ENCODE measurements around the gene ANKS1B.
"Not testable (repeated sequence)": the region's sequence is repeated elsewhere in the genome, so short reads cannot be mapped to it uniquely, and the experiment has no call there.

Gene ANKS1B

DNA sequence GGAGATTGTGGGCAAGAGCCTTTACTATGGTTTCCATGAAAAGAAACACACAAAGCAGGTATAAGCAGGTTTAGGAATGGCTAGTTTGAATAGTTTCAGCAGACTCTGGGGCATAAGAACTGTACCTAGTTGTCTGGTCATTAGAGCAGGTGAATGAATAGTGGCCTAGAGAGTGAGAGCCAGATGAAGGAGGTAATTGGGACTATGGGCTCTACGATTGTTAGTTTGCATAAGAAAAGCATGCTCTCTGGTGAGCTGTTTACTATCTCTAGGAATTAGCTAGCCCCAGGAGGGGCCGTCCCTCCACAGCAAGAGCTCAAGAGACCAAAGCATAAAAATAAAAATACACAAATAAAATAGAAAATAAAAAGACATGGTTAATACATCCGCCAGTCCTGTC is 734.6 kb downstream of the ANKS1B start:
- no peak for DNase-seq

DNA sequence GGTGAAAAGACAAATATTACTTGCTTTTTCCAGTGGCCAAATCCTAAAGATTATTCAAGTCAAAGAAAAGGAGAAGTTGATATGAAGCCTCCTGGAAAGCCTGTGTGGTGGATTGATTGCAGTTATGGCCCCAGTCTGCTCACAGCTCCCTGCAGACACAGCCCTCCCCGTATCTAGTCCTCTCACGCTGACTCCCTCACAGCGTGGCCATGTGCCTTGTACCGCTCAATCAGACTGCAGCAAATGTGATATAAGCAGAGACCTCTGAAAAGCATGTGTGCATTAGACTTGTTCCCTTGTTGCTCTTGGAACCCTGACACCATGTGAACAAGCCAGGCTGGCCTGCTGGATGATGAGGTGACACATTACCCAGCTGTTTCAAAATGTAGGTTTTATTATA is 735.2 kb downstream of the ANKS1B start:
- no peak for DNase-seq

- DNase-seq, result not testable (repeated sequence)
Measured at GRCh38 chr12:99237907-99238538, 746.7 kb downstream of the ANKS1B start.

DNA sequence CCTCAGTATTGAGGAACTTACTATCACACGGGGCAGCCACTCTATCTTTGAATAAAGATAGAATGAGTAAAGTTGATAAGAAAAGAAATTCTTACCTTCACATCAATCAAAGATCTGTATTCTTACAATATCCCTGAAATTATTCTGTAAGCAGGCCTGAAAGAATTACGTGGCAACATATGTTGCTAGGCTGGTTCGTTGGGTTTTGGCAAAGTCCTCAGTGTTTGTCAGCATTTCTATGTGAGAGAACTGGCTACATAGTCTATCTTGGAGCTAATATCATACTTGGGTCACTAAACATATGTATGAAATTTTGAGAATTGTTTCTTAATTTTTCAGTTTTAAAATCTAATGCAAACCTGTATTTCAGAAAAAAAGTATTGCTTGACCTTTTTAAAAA is 749.4 kb downstream of the ANKS1B start:
- no peak for DNase-seq

DNA sequence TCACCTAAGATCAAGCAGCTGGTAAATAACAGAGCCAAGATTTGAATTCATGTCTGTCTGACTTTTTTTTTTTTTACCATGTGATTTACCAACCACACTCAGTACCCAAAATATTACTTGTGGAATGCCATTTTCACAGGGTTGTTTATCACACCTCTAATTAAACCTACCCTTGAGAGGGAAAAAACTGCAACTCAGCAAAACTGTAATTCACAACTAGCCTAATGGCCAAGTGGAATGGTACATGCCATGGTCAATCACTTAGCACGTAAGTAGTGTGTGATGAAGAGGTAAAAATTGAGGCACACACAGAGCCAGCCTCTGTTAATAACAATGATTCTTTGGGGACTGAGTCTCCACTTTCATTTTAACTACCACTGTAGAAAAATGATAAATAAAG is 750.0 kb downstream of the ANKS1B start:
- no peak for DNase-seq

DNA sequence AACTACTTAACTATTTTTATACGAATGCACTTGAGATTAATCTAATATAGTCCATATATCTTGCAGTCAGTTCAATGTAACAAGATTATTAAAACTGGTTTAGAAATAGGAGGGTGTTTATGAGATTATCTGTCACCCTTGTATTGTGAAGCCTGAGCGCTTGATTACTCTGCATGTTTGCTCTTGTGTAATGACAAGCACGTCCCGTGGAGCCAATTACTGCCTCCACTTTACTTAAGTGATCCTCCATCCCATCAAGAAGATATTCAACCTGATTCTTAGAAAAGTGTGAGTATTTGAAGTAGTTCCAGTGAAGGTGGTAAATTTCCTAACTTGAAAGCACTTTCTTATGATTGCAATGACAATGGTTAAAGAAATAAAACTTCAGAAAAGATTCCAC is 752.4 kb downstream of the ANKS1B start:
- DNase-seq, result no peak

DNA sequence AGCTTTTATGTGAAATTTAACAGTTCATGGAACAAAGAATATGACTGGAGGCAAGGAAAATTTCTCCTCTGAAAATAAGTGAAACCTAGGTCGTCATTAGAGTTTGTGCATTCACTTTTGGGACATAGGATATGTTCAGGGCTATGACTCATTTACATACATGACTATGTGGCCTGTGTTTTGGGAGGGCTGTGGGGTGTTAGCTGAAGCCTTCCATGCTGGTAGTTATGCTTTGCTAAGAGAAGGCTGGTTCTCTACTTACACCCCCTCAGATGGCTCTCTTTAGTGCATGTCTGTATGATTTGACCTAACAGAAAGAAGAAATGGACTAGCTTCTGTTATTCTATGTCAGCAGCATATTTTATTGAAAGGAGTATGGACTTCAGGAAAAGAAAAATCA is 753.7 kb downstream of the ANKS1B start:
- DNase-seq, result no peak

- DNase-seq, result no peak
Measured at GRCh38 chr12:99224237-99224636, 760.5 kb downstream of the ANKS1B start.

GRCh38 chr12:99223579-99223978 is 761.2 kb downstream of the ANKS1B start:
- no peak for DNase-seq

- DNase-seq, result no peak
Measured at GRCh38 chr12:99213047-99213446, 771.7 kb downstream of the ANKS1B start.

DNA sequence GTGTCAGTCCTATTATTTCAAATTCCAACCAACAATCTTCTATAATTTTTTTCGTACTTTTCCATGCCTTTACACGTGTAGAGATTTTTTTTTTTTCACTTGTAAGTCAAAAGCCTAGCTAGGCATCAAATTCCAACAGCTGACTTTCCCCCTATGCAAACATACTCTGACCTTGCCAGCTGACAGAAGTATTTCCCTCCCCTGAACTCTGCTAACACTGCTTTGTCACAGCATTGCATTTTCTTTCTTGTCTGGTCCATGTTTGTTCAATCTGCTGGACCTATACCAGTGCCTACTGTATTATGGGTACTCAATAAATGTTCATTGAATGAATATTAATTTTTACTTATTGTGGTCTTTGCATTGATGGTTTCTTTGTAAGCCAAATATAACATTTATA is 772.5 kb downstream of the ANKS1B start:
- DNase-seq, result no peak

- DNase-seq, result no peak
Measured at GRCh38 chr12:99205111-99205510, 779.6 kb downstream of the ANKS1B start.

DNA sequence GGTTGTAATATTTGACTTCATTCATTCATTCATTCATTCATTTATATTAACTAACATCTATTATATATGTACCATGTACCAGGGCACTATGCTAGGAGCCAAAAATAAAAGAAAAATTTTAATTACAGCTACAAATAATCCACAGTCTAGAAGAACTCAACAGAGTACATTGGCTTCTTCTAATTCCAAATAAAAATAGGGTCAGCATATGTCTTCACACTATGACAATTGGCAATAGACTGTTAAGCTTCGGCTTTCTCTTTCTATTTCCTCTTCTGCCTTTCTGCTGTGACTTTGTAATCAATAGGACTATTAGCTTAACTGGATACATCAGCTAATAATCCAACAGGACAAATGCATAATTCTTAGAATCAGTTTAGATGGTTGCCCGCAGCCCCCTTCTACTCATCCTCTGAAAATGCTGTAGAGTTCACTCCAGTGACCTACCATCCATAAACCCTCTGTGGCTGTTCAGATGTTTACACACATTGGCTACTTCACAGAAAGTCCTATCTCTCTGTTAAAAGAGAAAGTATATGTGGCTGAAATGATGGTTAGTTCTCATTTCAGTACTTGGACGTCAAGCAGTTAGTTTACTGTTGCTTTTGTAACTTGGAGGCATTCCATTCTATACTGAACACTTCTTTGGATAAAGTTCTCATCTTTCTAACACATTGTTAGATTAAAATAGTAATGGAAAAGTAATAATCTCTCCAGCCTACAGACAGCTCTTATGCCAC is 782.7 kb downstream of the ANKS1B start:
- no peak for DNase-seq

DNA sequence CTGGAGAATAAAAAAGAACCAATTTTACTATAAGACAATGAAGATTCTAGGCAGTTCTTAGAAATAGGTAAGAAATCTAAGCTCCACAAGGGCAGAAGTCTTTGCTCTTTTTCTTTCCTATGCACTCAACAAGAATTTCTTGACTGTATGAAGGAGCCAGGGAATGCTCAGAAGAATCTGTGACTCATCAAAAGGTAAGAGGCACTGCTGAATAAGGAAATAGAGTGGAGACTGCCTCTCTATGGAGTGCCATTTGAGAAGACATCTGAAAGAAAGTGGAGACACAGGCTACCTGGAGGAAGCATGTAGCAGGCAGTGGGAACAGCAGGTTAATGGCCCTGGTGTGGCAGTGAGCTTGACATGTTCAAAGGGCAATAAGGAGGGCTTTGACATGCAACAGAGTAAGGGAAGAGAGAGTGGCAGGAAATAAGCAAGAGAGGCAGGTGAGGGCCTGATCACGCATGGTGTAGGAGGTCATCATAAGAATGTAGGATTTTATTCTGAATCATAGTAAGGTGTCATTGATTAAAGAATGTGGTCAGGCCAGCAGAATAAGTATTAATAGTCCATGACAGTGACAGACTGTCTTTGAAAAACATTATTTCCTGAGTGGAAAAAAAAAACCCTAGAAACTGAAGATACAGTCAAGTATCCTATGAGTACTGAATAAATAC is 783.9 kb downstream of the ANKS1B start:
- no peak for DNase-seq

GRCh38 chr12:99195474-99195873 is 789.3 kb downstream of the ANKS1B start:
- no peak for DNase-seq

DNA sequence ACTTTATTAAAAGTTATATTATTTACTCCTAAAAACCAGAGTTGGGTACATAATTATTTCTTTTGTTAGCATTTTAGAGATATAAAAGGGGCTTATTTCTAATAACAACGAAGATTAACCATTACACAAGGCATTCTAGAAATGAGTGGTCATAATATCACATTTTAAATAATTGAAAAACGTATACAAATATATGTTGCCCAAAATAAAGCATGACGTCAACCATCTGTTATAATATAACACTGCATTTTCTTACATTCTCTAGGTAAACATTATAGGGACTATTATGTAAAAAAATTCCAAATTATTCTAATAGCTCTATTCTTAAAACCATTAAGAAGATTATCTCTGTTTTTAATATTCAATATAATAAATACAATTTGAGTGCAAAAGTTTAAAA is 792.2 kb downstream of the ANKS1B start:
- no peak for DNase-seq

DNA sequence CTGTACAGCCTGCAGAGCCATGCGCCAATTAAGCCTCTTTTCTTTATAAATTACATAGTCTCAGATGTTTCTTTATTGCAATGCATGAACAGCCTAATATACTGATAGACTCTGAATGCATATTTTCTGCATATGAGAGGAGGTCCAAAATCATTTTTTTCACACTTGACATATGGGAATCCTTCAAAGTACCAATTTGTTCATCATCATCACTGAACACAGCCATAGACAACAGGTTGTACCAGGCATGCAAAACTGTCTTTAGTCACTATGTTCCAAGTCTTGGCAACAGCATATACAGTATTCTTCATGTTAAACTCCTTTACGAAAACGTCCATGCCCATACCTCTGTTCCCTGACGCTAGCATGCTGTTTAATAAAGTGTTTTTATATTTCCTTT is 807.9 kb downstream of the ANKS1B start:
- DNase-seq, result no peak

DNA sequence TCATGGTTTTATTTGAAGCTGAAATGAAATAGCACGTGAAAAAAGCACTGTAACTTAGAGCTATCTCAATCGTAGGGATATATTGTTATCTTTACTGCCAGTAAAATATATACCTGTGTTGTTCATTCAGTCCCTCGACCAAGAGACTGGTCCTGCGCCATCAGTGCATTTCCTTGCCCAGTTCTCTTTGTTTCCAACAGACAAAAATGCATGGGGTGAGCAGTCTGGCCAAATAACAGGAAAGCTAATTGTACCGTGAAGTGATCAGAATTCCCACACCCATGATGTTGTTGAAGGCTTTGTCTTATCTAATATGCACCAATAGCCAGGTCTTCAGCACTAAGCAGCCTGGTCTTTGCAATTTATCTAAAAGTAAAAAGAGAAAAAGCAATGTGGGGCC is 814.3 kb downstream of the ANKS1B start:
- no peak for DNase-seq

GRCh38 chr12:99170037-99170436 is 814.7 kb downstream of the ANKS1B start:
- no peak for DNase-seq

DNA sequence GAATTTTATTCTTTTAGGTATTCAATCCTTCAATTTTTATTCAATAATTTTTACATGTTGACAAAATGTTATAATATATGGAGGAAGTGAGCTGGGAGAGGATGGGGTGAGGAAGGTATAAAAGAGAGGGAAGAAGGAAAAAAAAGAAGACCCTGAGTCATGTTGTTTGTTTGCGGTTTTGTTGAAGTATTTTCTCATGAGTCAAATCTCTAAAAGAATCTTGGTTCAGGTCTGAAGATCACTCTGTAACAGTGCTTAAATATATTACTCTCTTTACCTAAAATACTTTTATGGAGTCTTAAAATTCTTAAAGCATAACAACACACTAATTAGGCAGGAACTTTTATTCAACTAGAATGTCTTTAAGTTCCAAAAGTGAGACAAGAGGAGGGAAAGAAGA is 826.8 kb downstream of the ANKS1B start:
- DNase-seq, result no peak

DNA sequence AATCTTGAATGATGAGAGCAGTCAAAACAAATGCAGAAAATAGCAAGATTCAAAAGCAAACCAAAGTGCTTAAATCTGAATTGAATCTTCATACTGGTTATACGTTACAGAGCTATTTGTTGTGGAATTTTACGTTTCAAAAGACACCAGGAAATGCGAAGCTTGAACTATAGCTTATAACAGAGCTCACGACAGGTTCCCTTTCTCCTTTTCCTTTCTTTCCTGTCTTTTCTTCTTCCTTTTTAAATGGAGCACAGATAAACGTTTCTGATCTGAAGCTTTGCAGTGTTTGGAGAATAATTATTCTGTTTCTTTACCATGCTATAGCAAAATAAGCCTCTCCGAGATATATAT is 829.8 kb downstream of the ANKS1B start:
- DNase-seq, result no peak

GRCh38 chr12:99154216-99154982 is 830.3 kb downstream of the ANKS1B start:
- DNase-seq, result no peak

DNA sequence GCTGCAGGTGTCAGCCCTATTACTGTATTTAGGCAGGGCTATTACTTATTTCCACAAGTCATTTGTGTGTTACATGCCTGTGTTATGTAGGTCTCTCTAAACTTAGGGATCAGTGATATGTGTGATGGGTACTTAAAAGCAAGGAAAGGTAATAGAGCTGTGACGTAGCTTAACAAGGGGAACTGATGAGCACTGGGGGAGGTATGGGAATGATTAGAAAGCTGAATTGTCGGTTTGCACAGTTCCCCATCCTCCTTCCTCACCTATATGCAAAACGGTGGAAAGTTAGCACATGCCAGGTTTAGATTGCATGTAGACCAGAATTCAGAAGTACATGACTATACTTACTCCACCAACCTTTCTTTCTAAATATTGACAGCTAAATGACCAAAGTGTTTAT is 831.4 kb downstream of the ANKS1B start:
- no peak for DNase-seq

- DNase-seq, result no peak
Measured at GRCh38 chr12:99152337-99152736, 832.4 kb downstream of the ANKS1B start.
